ENCODE results near the gene SOX18.

DNA sequence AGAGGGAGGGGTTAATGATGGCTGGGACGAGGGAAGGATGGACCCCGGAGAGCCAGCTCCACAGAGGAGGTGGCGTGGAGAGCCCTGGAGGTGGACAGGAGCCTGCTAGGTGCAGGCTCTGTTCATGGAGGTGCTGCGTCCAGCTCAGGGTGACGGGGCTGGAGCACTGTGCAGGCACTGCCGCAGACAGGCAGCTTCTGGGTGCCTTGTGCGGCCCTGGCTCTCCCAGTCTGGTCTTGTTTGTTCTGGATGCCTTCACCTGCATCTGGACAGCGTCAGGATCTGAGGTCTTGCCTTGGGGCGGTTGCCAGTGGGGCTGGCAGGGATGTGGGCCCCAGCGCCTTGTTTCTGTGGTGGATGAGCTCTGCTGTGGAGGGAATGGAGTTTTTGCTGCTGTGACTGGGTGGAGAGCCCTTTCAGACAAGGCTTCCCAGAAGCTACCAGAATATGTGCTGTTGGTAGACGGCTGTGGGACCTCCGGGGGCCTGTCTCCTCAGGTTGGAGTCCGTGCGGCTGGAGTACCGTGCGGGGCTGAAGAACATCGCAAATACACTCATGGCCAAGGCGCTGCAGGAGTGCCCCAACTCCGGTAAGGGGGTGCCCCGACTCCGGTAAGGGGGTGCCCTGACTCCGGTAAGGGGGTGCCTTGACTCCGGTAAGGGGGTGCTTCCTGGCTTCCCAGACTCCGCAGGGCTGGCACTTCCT is 21.3 kb downstream of the SOX18 start:
- TF ChIP-seq, protein P1, sequence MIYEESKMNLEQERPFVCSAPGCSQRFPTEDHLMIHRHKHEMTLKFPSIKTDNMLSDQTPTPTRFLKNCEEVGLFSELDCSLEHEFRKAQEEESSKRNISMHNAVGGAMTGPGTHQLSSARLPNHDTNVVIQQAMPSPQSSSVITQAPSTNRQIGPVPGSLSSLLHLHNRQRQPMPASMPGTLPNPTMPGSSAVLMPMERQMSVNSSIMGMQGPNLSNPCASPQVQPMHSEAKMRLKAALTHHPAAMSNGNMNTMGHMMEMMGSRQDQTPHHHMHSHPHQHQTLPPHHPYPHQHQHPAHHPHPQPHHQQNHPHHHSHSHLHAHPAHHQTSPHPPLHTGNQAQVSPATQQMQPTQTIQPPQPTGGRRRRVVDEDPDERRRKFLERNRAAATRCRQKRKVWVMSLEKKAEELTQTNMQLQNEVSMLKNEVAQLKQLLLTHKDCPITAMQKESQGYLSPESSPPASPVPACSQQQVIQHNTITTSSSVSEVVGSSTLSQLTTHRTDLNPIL (CRISPR knock-in tag; IDR thresholded peaks at IDR 0.05; ENCODE audit: low read depth) = no peak
- TF ChIP-seq BACH2 (CRISPR knock-in tag; IDR thresholded peaks at IDR 0.05; ENCODE audit: borderline replicate concordance) = no peak
- no peak for TF ChIP-seq ARNTL (CRISPR knock-in tag; IDR thresholded peaks at IDR 0.05; ENCODE audit: borderline replicate concordance, low read depth)
